Mammary epithelial cell (primary cell): ENCODE measurements around the gene PJVK.

Experiments
- EZH2 ChIP-seq: IDR thresholded peaks from 2 replicates; pipeline ENCODE4 v1.6.1; 2012; ENCODE audit warnings: low read length, inconsistent platforms, borderline replicate concordance
- TF ChIP-seq, protein P1 (sequence below), 2 donors: IDR thresholded peaks in 1 of 2; conservative IDR thresholded peaks in 1 of 2; 2 replicates each; pipeline ENCODE4 v1.5.1; 2011 to 2012; ENCODE audit warnings: inconsistent platforms in 2 of 2, low read length in 2 of 2, mild to moderate bottlenecking in 2 of 2, control low read depth in 1 of 2, low read depth in 1 of 2; ENCODE audit not compliant: insufficient read depth in 1 of 2; ENCODE audit errors: extremely low read depth in 1 of 2

DNA sequence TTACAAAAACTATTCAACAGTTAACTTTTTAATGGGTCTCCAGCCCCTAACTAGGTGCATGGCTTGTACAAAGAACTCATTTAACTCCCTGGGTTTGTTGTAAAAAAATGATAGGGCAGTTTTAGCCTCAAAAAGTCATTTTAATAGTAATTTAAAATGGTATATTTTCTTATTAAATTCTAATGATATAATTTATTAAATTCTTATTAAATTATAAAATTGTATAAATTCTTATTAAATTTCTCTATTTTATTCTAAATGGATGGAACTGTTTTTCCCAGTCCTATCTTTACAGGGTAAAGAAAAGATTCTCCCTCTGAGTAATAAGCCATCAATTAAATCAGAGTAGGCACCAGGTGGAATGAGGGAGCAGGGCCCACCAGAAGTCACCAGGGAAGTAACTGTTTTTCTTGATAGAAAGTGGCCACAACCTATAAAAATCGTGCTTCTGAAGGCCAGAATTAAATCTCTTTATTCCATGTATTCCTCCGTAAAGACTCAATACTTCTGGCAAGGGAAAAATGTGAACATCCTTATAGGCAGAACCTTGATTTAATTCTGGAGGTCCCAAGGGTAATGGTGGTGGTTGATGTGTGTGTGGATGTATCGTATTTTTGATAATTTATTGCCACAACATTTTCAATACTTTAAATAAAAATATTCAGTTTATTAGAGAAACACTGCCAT lies 26.4 kb downstream of the PJVK start:
- TF ChIP-seq, protein P1, sequence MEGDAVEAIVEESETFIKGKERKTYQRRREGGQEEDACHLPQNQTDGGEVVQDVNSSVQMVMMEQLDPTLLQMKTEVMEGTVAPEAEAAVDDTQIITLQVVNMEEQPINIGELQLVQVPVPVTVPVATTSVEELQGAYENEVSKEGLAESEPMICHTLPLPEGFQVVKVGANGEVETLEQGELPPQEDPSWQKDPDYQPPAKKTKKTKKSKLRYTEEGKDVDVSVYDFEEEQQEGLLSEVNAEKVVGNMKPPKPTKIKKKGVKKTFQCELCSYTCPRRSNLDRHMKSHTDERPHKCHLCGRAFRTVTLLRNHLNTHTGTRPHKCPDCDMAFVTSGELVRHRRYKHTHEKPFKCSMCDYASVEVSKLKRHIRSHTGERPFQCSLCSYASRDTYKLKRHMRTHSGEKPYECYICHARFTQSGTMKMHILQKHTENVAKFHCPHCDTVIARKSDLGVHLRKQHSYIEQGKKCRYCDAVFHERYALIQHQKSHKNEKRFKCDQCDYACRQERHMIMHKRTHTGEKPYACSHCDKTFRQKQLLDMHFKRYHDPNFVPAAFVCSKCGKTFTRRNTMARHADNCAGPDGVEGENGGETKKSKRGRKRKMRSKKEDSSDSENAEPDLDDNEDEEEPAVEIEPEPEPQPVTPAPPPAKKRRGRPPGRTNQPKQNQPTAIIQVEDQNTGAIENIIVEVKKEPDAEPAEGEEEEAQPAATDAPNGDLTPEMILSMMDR (conservative IDR thresholded peaks at IDR 0.05 in 1 of 2, IDR thresholded peaks at IDR 0.05 in 1 of 2; ENCODE audit: extremely low read depth in 1 of 2, insufficient read depth in 1 of 2, low read depth in 1 of 2, low read length in 2 of 2): no peak
- no peak for TF ChIP-seq EZH2
